Vagina (tissue), 2 donors: ENCODE results near the gene UGP2. TPM values are rescaled to one million over a fixed set of nuclear protein-coding genes. Genes with fewer than 3 reads are reported as not detected.

ENCODE experiments used
- DNase-seq, 2 donors: peaks; one replicate each; pipeline ENCODE4 v3.0.0-alpha.2; 2017; ENCODE audit errors: extremely low spot score in 2 of 2
- H3K27ac ChIP-seq: fragments of 200-600 bp; sonication (generic); one replicate; pipeline ENCODE4 v1.5.1; 2019
- H3K27me3 ChIP-seq: fragments of 200-600 bp; sonication (generic); one replicate; pipeline ENCODE4 v1.5.1; 2019
- H3K36me3 ChIP-seq, 2 donors: fragments of 200-600 bp; sonication (generic); one replicate each; pipeline ENCODE4 v1.5.1; 2017 to 2019
- H3K4me1 ChIP-seq: fragments of 200-600 bp; sonication (generic); one replicate; pipeline ENCODE4 v1.5.1; 2019
- H3K4me3 ChIP-seq, 2 donors: fragments of 200-600 bp; sonication (generic); 1 replicate in 1 of 2; 2 replicates in 1 of 2; pipeline ENCODE4 v1.5.1; 2016 to 2019
- H3K9me3 ChIP-seq: fragments of 200-600 bp; sonication (generic); one replicate; pipeline ENCODE4 v1.5.1; 2019
- POLR2A ChIP-seq, 2 donors: fragments of 450-650 bp; IDR thresholded peaks; one replicate each; pipeline ENCODE4 v1.6.1; 2017; ENCODE audit warnings: antibody characterized with exemption in 2 of 2, mild to moderate bottlenecking in 2 of 2, moderate library complexity in 2 of 2
- POLR2AphosphoS5 ChIP-seq, 2 donors: sonication (generic); formaldehyde crosslinking; IDR thresholded peaks; one replicate each; pipeline ENCODE4 v1.9.0; 2017; ENCODE audit warnings: antibody characterized with exemption in 2 of 2, mild to moderate bottlenecking in 2 of 2, low read depth in 1 of 2; ENCODE audit not compliant: insufficient read depth in 1 of 2
- intact Hi-C: fragments of 100-400 bp; cut with DNase I; formaldehyde crosslinking; loops from one replicate; pipeline ENCODE4 v1.15.1; 2023
- total RNA-seq: library from RNA; depleted of rRNA; stranded (reverse); fragments of >200 nt; gene quantifications from one replicate; pipeline ENCODE4 v1.2.3, GENCODE V29; 2016
- TF ChIP-seq, protein P1 (sequence below), 3 experiments: fragments of 450-650 bp in 2 of 3; fragments of 200-600 bp in 1 of 3; sonication (generic) in 1 of 3; IDR thresholded peaks; one replicate each; pipeline ENCODE4 v1.5.1; 2017 to 2019; ENCODE audit warnings: antibody characterized with exemption in 3 of 3, mild to moderate bottlenecking in 2 of 3, moderate library complexity in 2 of 3

Gene UGP2
- total RNA-seq, 1 donor from 2014 or later = 78.6 TPM

DNA sequence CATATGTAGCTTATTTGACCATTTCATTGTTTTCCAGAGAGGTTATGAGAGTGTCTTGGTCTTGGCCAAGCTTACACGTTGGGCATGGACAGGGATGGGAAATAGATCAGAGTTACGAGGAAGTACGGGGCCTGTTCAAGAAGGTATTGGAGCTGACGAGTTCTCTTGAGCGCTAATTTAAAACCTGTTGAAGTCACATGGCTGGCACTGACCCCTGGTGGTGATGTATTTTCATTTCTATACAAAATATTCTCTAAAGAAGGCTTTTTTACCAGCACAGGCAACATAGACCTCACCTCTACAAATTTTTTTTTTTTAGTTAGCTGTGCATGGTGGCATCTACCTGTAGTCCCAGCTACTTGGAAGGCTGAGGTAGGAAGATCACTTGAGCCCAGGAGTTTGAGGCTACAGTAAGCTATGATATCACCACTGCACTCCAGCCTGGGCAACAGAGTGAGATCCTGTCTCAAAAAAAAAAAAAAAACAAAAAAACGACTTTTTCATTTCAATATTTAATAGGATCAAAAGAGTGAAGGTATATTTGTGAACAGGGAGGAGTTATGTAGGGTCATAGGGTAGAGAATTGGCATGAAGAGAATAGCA lies 19.6 kb downstream of the UGP2 start:
- Histone ChIP-seq H3K4me1 (peaks cover 7% of the 10 kb centered on the region), H3K36me3 (peaks cover 0 to 36% of the 10 kb centered on the region in 2 donors), H3K4me3 (no peak overlapping the region), H3K27ac (no peak overlapping the region), H3K27me3 (no peaks in the 10 kb centered on the region), H3K9me3 (no peaks in the 10 kb centered on the region)
- intact Hi-C loops = loop anchor here (5.0 kb wide), 1 partner anchor 164 kb away; no protein-coding TSS in a partner anchor
- TF ChIP-seq, protein P1, sequence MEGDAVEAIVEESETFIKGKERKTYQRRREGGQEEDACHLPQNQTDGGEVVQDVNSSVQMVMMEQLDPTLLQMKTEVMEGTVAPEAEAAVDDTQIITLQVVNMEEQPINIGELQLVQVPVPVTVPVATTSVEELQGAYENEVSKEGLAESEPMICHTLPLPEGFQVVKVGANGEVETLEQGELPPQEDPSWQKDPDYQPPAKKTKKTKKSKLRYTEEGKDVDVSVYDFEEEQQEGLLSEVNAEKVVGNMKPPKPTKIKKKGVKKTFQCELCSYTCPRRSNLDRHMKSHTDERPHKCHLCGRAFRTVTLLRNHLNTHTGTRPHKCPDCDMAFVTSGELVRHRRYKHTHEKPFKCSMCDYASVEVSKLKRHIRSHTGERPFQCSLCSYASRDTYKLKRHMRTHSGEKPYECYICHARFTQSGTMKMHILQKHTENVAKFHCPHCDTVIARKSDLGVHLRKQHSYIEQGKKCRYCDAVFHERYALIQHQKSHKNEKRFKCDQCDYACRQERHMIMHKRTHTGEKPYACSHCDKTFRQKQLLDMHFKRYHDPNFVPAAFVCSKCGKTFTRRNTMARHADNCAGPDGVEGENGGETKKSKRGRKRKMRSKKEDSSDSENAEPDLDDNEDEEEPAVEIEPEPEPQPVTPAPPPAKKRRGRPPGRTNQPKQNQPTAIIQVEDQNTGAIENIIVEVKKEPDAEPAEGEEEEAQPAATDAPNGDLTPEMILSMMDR (IDR thresholded peaks at IDR 0.05) = peak; percentile 30 to 58 (median 32)
- no peak for TF ChIP-seq POLR2A (IDR thresholded peaks at IDR 0.05)
- DNase-seq = no peak

DNA sequence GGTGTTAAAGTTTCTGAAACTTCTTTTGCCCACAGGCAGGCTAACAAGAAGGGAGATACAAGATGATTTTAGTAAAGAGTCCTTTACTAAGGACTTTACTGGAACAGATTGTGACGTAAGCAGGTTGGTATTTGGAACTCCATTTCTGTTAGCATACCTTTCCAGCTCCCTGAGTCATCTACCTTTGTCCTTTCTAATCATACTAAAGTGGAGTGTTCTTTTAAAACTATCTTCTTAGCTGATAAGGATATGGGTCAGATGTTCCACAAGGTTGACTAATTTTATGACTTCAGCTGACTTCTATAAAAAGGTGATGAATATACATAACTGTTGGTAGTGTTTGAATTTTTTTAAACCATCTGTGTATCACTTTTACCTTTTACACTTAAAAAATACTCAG lies 21.1 kb downstream of the UGP2 start:
- H3K4me1 ChIP-seq = peaks cover 7% of the 10 kb centered on the region
- peaks cover 0 to 27% of the 10 kb centered on the region in 2 donors for H3K36me3 ChIP-seq
- H3K4me3 ChIP-seq = no peak overlapping the region
- no peaks in the 10 kb centered on the region for H3K27me3 ChIP-seq
- no peaks in the 10 kb centered on the region for H3K9me3 ChIP-seq
- no peak overlapping the region for H3K27ac ChIP-seq
- TF ChIP-seq POLR2A (IDR thresholded peaks at IDR 0.05) (no peak), POLR2AphosphoS5 (IDR thresholded peaks at IDR 0.05; ENCODE audit: insufficient read depth in 1 of 2, low read depth in 1 of 2) (no peak)
- TF ChIP-seq, protein P1 (IDR thresholded peaks at IDR 0.05) = no peak
- DNase-seq = no peak
- intact Hi-C loops = loop anchor here (5.0 kb wide), 1 partner anchor 166 kb away; no protein-coding TSS in a partner anchor

DNA sequence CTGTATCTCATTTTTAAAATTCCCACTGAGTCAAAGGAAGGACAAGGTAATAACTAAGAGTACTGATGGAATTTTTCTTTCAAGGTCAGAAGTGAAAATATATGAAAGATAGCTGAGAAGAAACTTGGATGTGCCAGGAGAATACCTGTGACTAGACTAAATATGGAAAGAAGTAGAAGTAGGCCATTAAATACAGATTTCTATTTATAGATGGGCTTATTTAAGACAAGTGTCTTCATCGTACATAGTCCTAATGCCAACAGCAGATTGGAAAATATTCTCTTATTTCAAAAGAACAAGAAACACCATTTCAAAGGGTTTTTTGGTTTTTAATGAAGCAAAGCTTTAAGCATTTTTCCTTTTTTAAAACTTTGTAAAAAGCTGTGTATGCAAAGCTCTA lies 22.0 kb downstream of the UGP2 start:
- intact Hi-C loops = loop anchor here (5.0 kb wide), 1 partner anchor 166 kb away; no protein-coding TSS in a partner anchor
- DNase-seq = no peak
- Histone ChIP-seq H3K27ac (no peak overlapping the region), H3K4me1 (peaks cover 7% of the 10 kb centered on the region), H3K27me3 (no peaks in the 10 kb centered on the region), H3K9me3 (no peaks in the 10 kb centered on the region), H3K36me3 (peaks cover 0 to 22% of the 10 kb centered on the region in 2 donors), H3K4me3 (no peak overlapping the region)
- TF ChIP-seq, protein P1 (IDR thresholded peaks at IDR 0.05) = no peak
- TF ChIP-seq POLR2A (IDR thresholded peaks at IDR 0.05) (no peak), POLR2AphosphoS5 (IDR thresholded peaks at IDR 0.05; ENCODE audit: insufficient read depth in 1 of 2, low read depth in 1 of 2) (no peak)

DNA sequence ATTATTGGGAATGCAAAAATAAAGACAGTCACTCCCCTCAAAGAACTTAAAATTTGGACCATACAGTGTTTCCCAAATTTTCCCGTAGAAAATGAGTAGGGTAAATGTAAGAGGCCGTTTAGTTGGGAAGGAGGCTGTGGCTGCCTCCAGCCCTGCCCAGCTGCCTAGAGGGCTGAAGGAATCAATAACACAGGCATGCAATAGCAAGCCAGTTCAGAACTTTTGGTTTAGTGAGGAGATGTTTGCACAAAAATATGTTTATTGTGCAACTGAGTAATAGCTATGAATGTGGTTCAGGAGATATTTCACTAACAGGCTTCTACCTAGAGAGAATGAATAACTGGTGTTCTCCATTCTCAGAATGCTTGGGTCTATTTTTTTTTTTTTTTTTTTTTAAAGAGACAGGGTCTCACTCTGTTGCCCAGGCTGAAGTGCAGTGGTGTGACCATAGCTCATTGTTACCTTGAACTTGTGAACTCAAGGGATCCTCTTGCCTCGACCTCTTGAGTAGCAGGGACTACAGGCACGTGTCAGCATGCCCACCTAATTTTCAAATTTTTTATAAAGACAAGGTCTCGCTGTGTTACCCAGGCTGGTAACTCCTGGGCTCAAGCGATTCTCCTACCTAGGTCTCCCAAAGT lies 23.6 kb downstream of the UGP2 start:
- H3K4me3 ChIP-seq = no peak overlapping the region
- intact Hi-C loops = no loop called here
- H3K27ac ChIP-seq = no peak overlapping the region
- TF ChIP-seq, protein P1 (IDR thresholded peaks at IDR 0.05) = no peak
- TF ChIP-seq POLR2AphosphoS5 (IDR thresholded peaks at IDR 0.05; ENCODE audit: insufficient read depth in 1 of 2, low read depth in 1 of 2) (no peak), POLR2A (IDR thresholded peaks at IDR 0.05) (no peak)
- H3K9me3 ChIP-seq = no peaks in the 10 kb centered on the region
- no peaks in the 10 kb centered on the region for H3K27me3 ChIP-seq
- no peak for DNase-seq
- H3K36me3 ChIP-seq = peaks cover 0 to 22% of the 10 kb centered on the region in 2 donors
- peaks cover 7% of the 10 kb centered on the region for H3K4me1 ChIP-seq
